Frontal cortex (tissue), 4 donors: ENCODE data around the gene GRIK2. TPM values are rescaled to one million over a fixed set of nuclear protein-coding genes. Genes with fewer than 3 reads are reported as not detected.
"Not testable (repeated sequence)": the region's sequence is repeated elsewhere in the genome, so short reads cannot be mapped to it uniquely, and the experiment has no call there.

ENCODE experiments used
- DNase-seq, 2 donors: peaks; one replicate each; pipeline ENCODE4 v3.0.0; 2012; ENCODE audit warnings: low spot score in 2 of 2
- FAIRE-seq: peaks from 2 replicates; lab custom pipeline; 2012; peaks lifted over from hg19 to GRCh38; lab: Jason Lieb, UNC
- total RNA-seq: library from RNA; depleted of rRNA; stranded (reverse); fragments of >200 nt; gene quantifications from one replicate; pipeline ENCODE4 v1.2.3, GENCODE V29; 2014
- donor health status: control.
- donor health status: control.
- donor health status: control.

The GRIK2 gene
- total RNA-seq = 130 TPM

GRCh38 chr6:101393251-101393828 is at the start of gene GRIK2:
GRIK2 (plus strand) TSS chr6:101393708.
- no peak for FAIRE-seq

GRCh38 chr6:101344885-101345284 is 48.6 kb upstream of the GRIK2 start:
- DNase-seq (no peak), FAIRE-seq (no peak)

More at GRCh38 chr6:101393251-101393828, at the start of gene GRIK2:
- peak in 1 of 2 donors; percentile 48 for DNase-seq

GRCh38 chr6:101348816-101349215 is 44.7 kb upstream of the GRIK2 start:
- no peak for DNase-seq
- FAIRE-seq = no peak

GRCh38 chr6:101350631-101351030 is 42.9 kb upstream of the GRIK2 start:
- not testable (repeated sequence) for DNase-seq, FAIRE-seq

- FAIRE-seq (no peak), DNase-seq (no peak)
These were observed 42.3 kb upstream of the GRIK2 start for GRCh38 chr6:101351173-101351572.

GRCh38 chr6:101352316-101352715 is 41.2 kb upstream of the GRIK2 start:
- DNase-seq = no peak
- no peak for FAIRE-seq

- no peak for FAIRE-seq
- no peak for DNase-seq
These were observed 28.3 kb upstream of the GRIK2 start for GRCh38 chr6:101365181-101365580.

GRCh38 chr6:101379926-101380325 is 13.6 kb upstream of the GRIK2 start:
- DNase-seq = no peak
- no peak for FAIRE-seq

- no peak for FAIRE-seq
- no peak for DNase-seq
These were observed 12.4 kb upstream of the GRIK2 start for GRCh38 chr6:101380897-101381630.

- FAIRE-seq, DNase-seq: not testable (repeated sequence)
These were observed 9.8 kb upstream of the GRIK2 start for GRCh38 chr6:101383747-101384146.

- FAIRE-seq = no peak
- no peak for DNase-seq
These were observed 6.5 kb upstream of the GRIK2 start for GRCh38 chr6:101386982-101387381.

GRCh38 chr6:101391772-101392585 is 1.5 kb upstream of the GRIK2 start:
- no peak for FAIRE-seq

GRCh38 chr6:101392586-101393230 is 800 bp upstream of the GRIK2 start:
- DNase-seq = no peak
- no peak for FAIRE-seq

More at GRCh38 chr6:101391772-101392585, 1.5 kb upstream of the GRIK2 start:
- DNase-seq = no peak

GRCh38 chr6:101393829-101394251 is 332 bp downstream of the GRIK2 start:
- FAIRE-seq (no peak), DNase-seq (no peak)

- DNase-seq (no peak), FAIRE-seq (no peak)
These were observed 1.4 kb downstream of the GRIK2 start for GRCh38 chr6:101394936-101395335.

- no peak for FAIRE-seq
- DNase-seq = no peak
These were observed 1.8 kb downstream of the GRIK2 start for GRCh38 chr6:101395345-101395744.

GRCh38 chr6:101396548-101397173 is 3.2 kb downstream of the GRIK2 start:
- DNase-seq (no peak), FAIRE-seq (no peak)

GRCh38 chr6:101397199-101397598 is 3.7 kb downstream of the GRIK2 start:
- FAIRE-seq = no peak
- no peak for DNase-seq

GRCh38 chr6:101398716-101399615 is 5.5 kb downstream of the GRIK2 start:
- no peak for DNase-seq
- no peak for FAIRE-seq
